PC-3 (cell line): ENCODE results near the gene HSPB9. TPM values are rescaled to one million over a fixed set of nuclear protein-coding genes. Genes with fewer than 3 reads are reported as not detected.
"Not testable (repeated sequence)": the region's sequence is repeated elsewhere in the genome, so short reads cannot be mapped to it uniquely, and the experiment has no call there.

ENCODE experiments used
- ATAC-seq: fragments of 200-7000 bp; cut with Tn5 transposase; 2 replicates; pipeline ENCODE4 v1.9.1; 2020; ENCODE audit warnings: mild to moderate bottlenecking, moderate library complexity
- BruUV-seq: library from RNA; stranded (reverse); fragments of 400-500 nt; replicated peaks from 2 replicates; lab custom pipeline; 2021; lab: Mats Ljungman, UMichigan
- CTCF ChIA-PET: fragments of 300-600 bp; sonication (Branson Sonifier 250); formaldehyde crosslinking; loops from one replicate; lab custom pipeline; 2022; ENCODE audit warnings: antibody characterized with exemption; lab: Charles Lee
- POLR2A ChIA-PET: fragments of 300-600 bp; sonication (Branson Sonifier 250); formaldehyde crosslinking; loops from one replicate; lab custom pipeline; 2022; ENCODE audit warnings: antibody characterized with exemption; ENCODE audit not compliant: unreplicated experiment; lab: Charles Lee
- DNase-seq: peaks from one replicate; pipeline ENCODE4 v3.0.0-alpha.2; 2015
- H2AFZ ChIP-seq: fragments of 300-600 bp; sonication (generic); 2 replicates; pipeline ENCODE4 v1.6.0; 2016; ENCODE audit warnings: antibody characterized with exemption, low read length
- H3F3A ChIP-seq: fragments of 300-600 bp; sonication (generic); one replicate; pipeline ENCODE4 v1.6.0; 2017; ENCODE audit warnings: antibody characterized with exemption, low read length, control low read depth, mild to moderate bottlenecking; ENCODE audit not compliant: unreplicated experiment
- H3K27ac ChIP-seq: fragments of 300-600 bp; sonication (generic); 2 replicates; pipeline ENCODE4 v1.5.1; 2016; ENCODE audit warnings: mild to moderate bottlenecking, low read length
- H3K27me3 ChIP-seq: fragments of 300-600 bp; sonication (generic); 2 replicates; pipeline ENCODE4 v1.6.1; 2016; ENCODE audit warnings: low read length, mixed read lengths
- H3K36me3 ChIP-seq: fragments of 300-600 bp; sonication (generic); 2 replicates; pipeline ENCODE4 v1.6.1; 2016; ENCODE audit warnings: low read depth, mixed run types, low read length, mixed read lengths
- H3K4me1 ChIP-seq: fragments of 300-600 bp; sonication (generic); 2 replicates; pipeline ENCODE4 v1.5.1; 2016; ENCODE audit warnings: low read length; ENCODE audit not compliant: insufficient read depth
- H3K4me2 ChIP-seq: fragments of 300-600 bp; sonication (generic); 2 replicates; pipeline ENCODE4 v1.6.0; 2016; ENCODE audit warnings: low read length
- H3K4me3 ChIP-seq: fragments of 300-600 bp; sonication (generic); 2 replicates; pipeline ENCODE4 v1.5.1; 2016; ENCODE audit warnings: mild to moderate bottlenecking, low read length, mixed read lengths
- H3K79me2 ChIP-seq: fragments of 300-600 bp; sonication (generic); 2 replicates; pipeline ENCODE4 v1.6.1; 2017; ENCODE audit warnings: low read length, mixed read lengths
- H3K9ac ChIP-seq: fragments of 300-600 bp; sonication (generic); 2 replicates; pipeline ENCODE4 v1.6.0; 2016; ENCODE audit warnings: mild to moderate bottlenecking, low read length
- H3K9me2 ChIP-seq: fragments of 300-600 bp; sonication (generic); replicated peaks from 2 replicates; pipeline ENCODE4 v1.6.1; 2016; ENCODE audit warnings: mixed run types, low read length, mixed read lengths
- H3K9me3 ChIP-seq: fragments of 300-600 bp; sonication (generic); 2 replicates; pipeline ENCODE4 v1.6.1; 2016; ENCODE audit warnings: low read length, mixed read lengths
- H4K20me1 ChIP-seq: fragments of 300-600 bp; sonication (generic); 2 replicates; pipeline ENCODE4 v1.6.1; 2016; ENCODE audit warnings: low read length, mixed read lengths
- EZH2 ChIP-seq: fragments of 300-600 bp; sonication (generic); IDR thresholded peaks from one replicate; pipeline ENCODE4 v1.6.1; 2017; ENCODE audit warnings: antibody characterized with exemption, mild to moderate bottlenecking, low read length; ENCODE audit not compliant: unreplicated experiment
- EZH2phosphoT487 ChIP-seq: fragments of 300-600 bp; sonication (generic); IDR thresholded peaks from 2 replicates; pipeline ENCODE4 v1.6.1; 2018; ENCODE audit warnings: mild to moderate bottlenecking, antibody characterized with exemption, low read length, borderline replicate concordance
- intact Hi-C: fragments of 100-400 bp; cut with micrococcal nuclease; formaldehyde crosslinking; loops from 2 replicates; pipeline ENCODE4 v1.9.0; 2023
- total RNA-seq: library from RNA; depleted of rRNA; stranded (reverse); fragments of >200 nt; gene quantifications from 2 replicates; pipeline ENCODE4 v1.2.3, GENCODE V29; 2014
- TF ChIP-seq, protein P1 (sequence below): fragments of 300-600 bp; sonication (generic); conservative IDR thresholded peaks from 2 replicates; pipeline ENCODE4 v1.5.1; 2017; ENCODE audit warnings: antibody characterized with exemption, low read depth, mild to moderate bottlenecking, low read length

HSPB9 gene
- total RNA-seq, 1 experiment from 2014 or later, result not detected

DNA sequence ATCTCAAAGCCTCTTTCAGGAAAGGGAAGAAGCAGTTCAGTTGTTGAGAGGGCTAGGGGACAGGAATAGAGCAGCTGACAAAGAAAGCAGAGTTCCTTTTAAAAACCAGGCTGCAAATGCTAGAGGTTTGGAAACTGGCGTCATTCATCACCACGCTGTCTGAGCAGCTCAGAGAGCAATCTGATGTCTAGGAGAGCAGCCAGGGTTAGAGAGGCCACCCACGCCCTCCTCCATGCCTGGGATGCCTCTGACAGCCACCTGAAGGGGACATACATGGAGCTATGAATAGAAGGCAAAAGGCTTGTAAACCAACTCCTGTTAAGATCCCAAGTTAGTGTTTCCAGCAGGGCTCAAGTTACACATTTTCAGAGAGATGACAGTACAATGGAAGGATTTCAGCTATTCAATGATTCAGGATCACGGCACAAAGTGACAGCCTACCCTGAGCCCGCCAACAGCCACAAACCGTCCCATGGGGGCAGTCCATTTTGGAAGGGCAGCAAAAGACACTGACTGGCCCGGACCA, 19.8 kb downstream of the HSPB9 start:
- Histone ChIP-seq H3K27ac (no peak overlapping the region), H3K36me3 (no peaks in the 10 kb centered on the region), H2AFZ (no peak overlapping the region), H4K20me1 (no peaks in the 10 kb centered on the region), H3K9me3 (no peaks in the 10 kb centered on the region), H3K9ac (no peak overlapping the region), H3K4me1 (no peaks in the 10 kb centered on the region), H3K9me2 (no peaks in the 10 kb centered on the region), H3F3A (no peaks in the 10 kb centered on the region), H3K27me3 (no peaks in the 10 kb centered on the region), H3K4me2 (no peak overlapping the region), H3K79me2 (no peaks in the 10 kb centered on the region), H3K4me3 (no peak overlapping the region)
- ATAC-seq (no peak), DNase-seq (no peak)
- TF ChIP-seq, protein P1, sequence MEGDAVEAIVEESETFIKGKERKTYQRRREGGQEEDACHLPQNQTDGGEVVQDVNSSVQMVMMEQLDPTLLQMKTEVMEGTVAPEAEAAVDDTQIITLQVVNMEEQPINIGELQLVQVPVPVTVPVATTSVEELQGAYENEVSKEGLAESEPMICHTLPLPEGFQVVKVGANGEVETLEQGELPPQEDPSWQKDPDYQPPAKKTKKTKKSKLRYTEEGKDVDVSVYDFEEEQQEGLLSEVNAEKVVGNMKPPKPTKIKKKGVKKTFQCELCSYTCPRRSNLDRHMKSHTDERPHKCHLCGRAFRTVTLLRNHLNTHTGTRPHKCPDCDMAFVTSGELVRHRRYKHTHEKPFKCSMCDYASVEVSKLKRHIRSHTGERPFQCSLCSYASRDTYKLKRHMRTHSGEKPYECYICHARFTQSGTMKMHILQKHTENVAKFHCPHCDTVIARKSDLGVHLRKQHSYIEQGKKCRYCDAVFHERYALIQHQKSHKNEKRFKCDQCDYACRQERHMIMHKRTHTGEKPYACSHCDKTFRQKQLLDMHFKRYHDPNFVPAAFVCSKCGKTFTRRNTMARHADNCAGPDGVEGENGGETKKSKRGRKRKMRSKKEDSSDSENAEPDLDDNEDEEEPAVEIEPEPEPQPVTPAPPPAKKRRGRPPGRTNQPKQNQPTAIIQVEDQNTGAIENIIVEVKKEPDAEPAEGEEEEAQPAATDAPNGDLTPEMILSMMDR, result no peak
- TF ChIP-seq EZH2phosphoT487 (no peak), EZH2 (no peak)
- intact Hi-C loops, result no loop called here
- POLR2A ChIA-PET, result no interaction called here
- CTCF ChIA-PET, result no interaction called here
- no TSS peak for BruUV-seq

- DNase-seq, POLR2A ChIA-PET, H3K27ac ChIP-seq, H3K4me3 ChIP-seq, BruUV-seq, H3K9ac ChIP-seq, ATAC-seq, H3F3A ChIP-seq, H3K27me3 ChIP-seq, H3K4me2 ChIP-seq, H3K79me2 ChIP-seq, H2AFZ ChIP-seq, H3K9me2 ChIP-seq, H3K36me3 ChIP-seq, intact Hi-C loops, H3K4me1 ChIP-seq, H4K20me1 ChIP-seq, H3K9me3 ChIP-seq, CTCF ChIA-PET: not testable (repeated sequence)
Measured at GRCh38 chr17:42143138-42143537, 20.5 kb downstream of the HSPB9 start.

DNA sequence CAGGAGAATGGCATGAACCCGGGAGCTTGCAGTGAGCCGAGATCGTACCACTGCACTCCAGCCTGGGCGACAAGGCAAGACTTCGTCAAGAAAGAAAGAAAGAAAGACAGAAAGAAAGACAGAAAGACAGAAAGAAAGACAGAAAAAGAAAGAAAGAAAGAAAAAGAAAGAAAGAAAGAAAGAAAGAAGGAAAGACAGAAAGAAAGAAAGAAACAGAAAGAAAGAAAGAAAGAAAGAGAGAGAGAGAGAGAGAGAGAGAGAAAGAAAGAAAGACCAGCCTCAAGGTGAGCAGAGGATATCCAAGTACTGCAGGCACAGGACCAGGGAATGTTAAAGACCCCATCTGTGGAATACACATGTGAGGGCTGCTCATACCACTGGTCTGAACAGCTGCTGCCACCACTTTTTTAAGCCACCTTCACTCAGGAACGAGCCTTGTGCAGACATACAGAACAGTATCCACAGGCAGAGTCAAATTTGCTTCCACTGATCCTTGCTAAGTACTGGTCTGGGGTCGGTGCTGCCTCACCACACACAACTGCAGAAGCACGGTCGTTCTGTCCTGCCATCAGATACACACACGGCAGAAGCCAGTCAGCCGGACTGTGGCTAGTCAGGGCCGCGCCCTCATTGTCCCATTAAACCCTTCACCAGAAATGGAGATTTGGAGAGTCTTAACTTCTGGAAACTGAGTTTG, 24.5 kb downstream of the HSPB9 start:
- TF ChIP-seq, protein P1, result no peak
- H3K27me3 ChIP-seq, result no peaks in the 10 kb centered on the region
- no peaks in the 10 kb centered on the region for H3K9me2 ChIP-seq
- ChIA-PET POLR2A (no interaction called here), CTCF (no interaction called here)
- no peaks in the 10 kb centered on the region for H3K36me3 ChIP-seq
- no peak overlapping the region for H3K4me2 ChIP-seq
- no peaks in the 10 kb centered on the region for H3K9me3 ChIP-seq
- no peaks in the 10 kb centered on the region for H3F3A ChIP-seq
- no peak for ATAC-seq
- no peak overlapping the region for H3K27ac ChIP-seq
- no peak for DNase-seq
- no TSS peak for BruUV-seq
- intact Hi-C loops, result no loop called here
- H2AFZ ChIP-seq, result no peak overlapping the region
- no peaks in the 10 kb centered on the region for H3K4me1 ChIP-seq
- no peak overlapping the region for H3K4me3 ChIP-seq
- no peaks in the 10 kb centered on the region for H3K79me2 ChIP-seq
- no peaks in the 10 kb centered on the region for H4K20me1 ChIP-seq
- H3K9ac ChIP-seq, result no peak overlapping the region
